Endothelial cell of umbilical vein (primary cell): ENCODE results near the gene KCNQ5. TPM values are rescaled to one million over a fixed set of nuclear protein-coding genes. Genes with fewer than 3 reads are reported as not detected.
"Not testable (repeated sequence)": the region's sequence is repeated elsewhere in the genome, so short reads cannot be mapped to it uniquely, and the experiment has no call there.

Experiments
- BruUV-seq: library from RNA; stranded (reverse); fragments of 400-500 nt; replicated peaks from 2 replicates; lab custom pipeline; 2021; lab: Mats Ljungman, UMichigan
- CTCF ChIA-PET: fragments of 300-600, 350-600 bp; sonication (Branson Sonifier 250); formaldehyde crosslinking; loops from one replicate; lab custom pipeline; 2021; ENCODE audit warnings: antibody characterized with exemption, inconsistent platforms; lab: Charles Lee
- POLR2A ChIA-PET: fragments of 300-600, 350-600 bp; sonication (Branson Sonifier 250); formaldehyde crosslinking; loops from one replicate; lab custom pipeline; 2021; ENCODE audit warnings: antibody characterized with exemption, inconsistent platforms; lab: Charles Lee
- DNase-seq: peaks from one replicate; pipeline ENCODE4 v3.0.0-alpha.2; 2011; ENCODE audit warnings: low read depth, low spot score
- FAIRE-seq: peaks from 2 replicates; lab custom pipeline; 2011; peaks lifted over from hg19 to GRCh38; lab: Jason Lieb, UNC
- H2AFZ ChIP-seq: 2 replicates; pipeline ENCODE4 v1.6.0; 2012; ENCODE audit warnings: low read depth, low read length, control low read depth, inconsistent platforms
- H3K27ac ChIP-seq: 2 replicates; pipeline ENCODE4 v1.5.1; 2011; ENCODE audit warnings: low read depth, mild to moderate bottlenecking, control low read depth, low read length, moderate library complexity; ENCODE audit not compliant: insufficient read depth
- H3K27me3 ChIP-seq, 2 experiments: 2 replicates each; pipeline versions ENCODE4 v1.6.0 to v1.6.1; 2011; ENCODE audit warnings: low read length in 2 of 2, mixed read lengths in 1 of 2; ENCODE audit not compliant: control insufficient read depth in 2 of 2, insufficient read depth in 2 of 2
- H3K36me3 ChIP-seq, 2 experiments: 2 replicates in 1 of 2; 3 replicates in 1 of 2; pipeline ENCODE4 v1.5.1; 2011; ENCODE audit warnings: low read length in 2 of 2, mild to moderate bottlenecking in 1 of 2, moderate library complexity in 1 of 2; ENCODE audit not compliant: control insufficient read depth in 2 of 2, insufficient read depth in 2 of 2; ENCODE audit errors: extremely low read depth in 1 of 2
- H3K4me1 ChIP-seq: 3 replicates; pipeline ENCODE4 v1.5.1; 2011; ENCODE audit warnings: mild to moderate bottlenecking, low read length; ENCODE audit not compliant: control insufficient read depth, insufficient read depth; ENCODE audit errors: extremely low read depth
- H3K4me2 ChIP-seq: 2 replicates; pipeline ENCODE4 v1.6.1; 2011; ENCODE audit warnings: low read length, control low read depth, mixed read lengths; ENCODE audit not compliant: insufficient read depth
- H3K4me3 ChIP-seq, 3 experiments: fragments of 200-600 bp in 1 of 3; sonication (generic), shearing (Covaris generic) in 1 of 3; replicated peaks in 1 of 3; 2 replicates each; pipeline ENCODE4 v1.5.1; 2011 to 2016; ENCODE audit warnings: control low read depth in 3 of 3, low read length in 3 of 3, mild to moderate bottlenecking in 2 of 3, inconsistent platforms in 1 of 3, low read depth in 1 of 3, moderate library complexity in 1 of 3; ENCODE audit not compliant: insufficient read depth in 1 of 3
- H3K79me2 ChIP-seq: 2 replicates; pipeline ENCODE4 v1.6.0; 2012; ENCODE audit warnings: low read length, inconsistent platforms; ENCODE audit not compliant: control insufficient read depth, insufficient read depth
- H3K9ac ChIP-seq: replicated peaks from 2 replicates; pipeline ENCODE3; 2011; ENCODE audit warnings: low read length, control low read depth; ENCODE audit not compliant: insufficient read depth; ENCODE audit errors: extremely low read depth
- H3K9me1 ChIP-seq: replicated peaks from 3 replicates; pipeline ENCODE4 v1.6.0; 2011; ENCODE audit warnings: mild to moderate bottlenecking, low read length; ENCODE audit not compliant: control insufficient read depth, insufficient read depth; ENCODE audit errors: extremely low read depth
- H3K9me3 ChIP-seq: replicated peaks from 2 replicates; pipeline ENCODE4 v1.5.1; 2012; ENCODE audit warnings: low read length, inconsistent platforms; ENCODE audit not compliant: control insufficient read depth, insufficient read depth
- H4K20me1 ChIP-seq: replicated peaks from 2 replicates; pipeline ENCODE3; 2011; ENCODE audit warnings: mild to moderate bottlenecking, low read length; ENCODE audit not compliant: control insufficient read depth, insufficient read depth; ENCODE audit errors: extremely low read depth
- EZH2 ChIP-seq: IDR thresholded peaks from 2 replicates; pipeline ENCODE4 v1.6.1; 2012; ENCODE audit warnings: borderline replicate concordance, low read depth, mild to moderate bottlenecking, moderate library complexity, low read length, inconsistent platforms; ENCODE audit not compliant: severe bottlenecking
- GATA2 ChIP-seq: IDR thresholded peaks from 2 replicates; pipeline ENCODE4 v1.7.0; 2011; ENCODE audit warnings: low read depth, mild to moderate bottlenecking, moderate library complexity, mixed read lengths, low read length; ENCODE audit not compliant: insufficient read length, insufficient read depth
- JUN ChIP-seq: IDR thresholded peaks from 2 replicates; pipeline ENCODE4 v1.6.1; 2011; ENCODE audit warnings: borderline replicate concordance, low read depth; ENCODE audit not compliant: insufficient read length, insufficient read depth
- MAX ChIP-seq: IDR thresholded peaks from 2 replicates; pipeline ENCODE4 v1.6.1; 2011; ENCODE audit not compliant: insufficient read depth, insufficient read length
- MYC ChIP-seq: IDR thresholded peaks from one replicate; pipeline ENCODE4 v1.6.1; 2011; ENCODE audit warnings: mild to moderate bottlenecking, low read depth, low read length
- POLR2A ChIP-seq: IDR thresholded peaks from 2 replicates; pipeline ENCODE4 v1.6.1; 2012; ENCODE audit warnings: low read depth, mild to moderate bottlenecking, control low read depth, low read length
- dilution Hi-C: fragments of 300-500 bp; cut with MboI; formaldehyde crosslinking; loops from one replicate; pipeline ENCODE4 v1.15.0; 2019; ENCODE audit warnings: low sequenced_read_pairs; ENCODE audit not compliant: extremely low pct_ligation_motif_present
- intact Hi-C: fragments of 100-400 bp; cut with micrococcal nuclease; formaldehyde crosslinking; loops from one replicate; pipeline ENCODE4 v1.10.0; 2022
- polyA plus RNA-seq, 4 experiments: library from polyadenylated mRNA; depleted of rRNA in 3 of 4; stranded (reverse) in 3 of 4; unstranded in 1 of 4; fragments of >200 nt; gene quantifications; 2 replicates each; pipeline versions ENCODE4 v1.2.1 to v1.2.3, GENCODE V29; 2011 to 2012; ENCODE audit warnings: missing spikeins in 1 of 4
- total RNA-seq: library from RNA; stranded (reverse); gene quantifications from 2 replicates; pipeline ENCODE4 v1.2.3, GENCODE V29; 2021
- TF ChIP-seq, protein P1 (sequence below), 2 donors: IDR thresholded peaks; 1 replicate in 1 of 2; 2 replicates in 1 of 2; pipeline ENCODE4 v1.5.1; 2011; ENCODE audit warnings: low read length in 2 of 2, mild to moderate bottlenecking in 2 of 2, moderate library complexity in 2 of 2, control low read depth in 1 of 2, inconsistent platforms in 1 of 2, low read depth in 1 of 2; ENCODE audit not compliant: insufficient read depth in 1 of 2; ENCODE audit errors: extremely low read depth in 1 of 2

The KCNQ5 gene
- total and polyA plus RNA-seq, 2 donors (not counting 3 experiments of a cell fraction or from before 2014, with no cell fraction given) = 0.22 TPM; not detected in 1

GRCh38 chr6:72580281-72580940 lies 41.5 kb upstream of the KCNQ5 start:
- no peak for FAIRE-seq
- no peaks in the 10 kb centered on the region for H3K36me3 ChIP-seq
- no peaks in the 10 kb centered on the region for H3K4me1 ChIP-seq
- H2AFZ ChIP-seq = no peak overlapping the region
- BruUV-seq = no TSS peak
- CTCF ChIA-PET = interaction anchor here (0.6 to 1.7 kb wide), 5 partner anchors 9 to 550 kb away, joined by 3 to 6 read pairs (median 4); no protein-coding TSS in a partner anchor
- no peaks in the 10 kb centered on the region for H4K20me1 ChIP-seq
- dilution Hi-C loops (no loop called here), intact Hi-C loops (no loop called here)
- H3K4me3 ChIP-seq = no peak overlapping the region
- H3K4me2 ChIP-seq = no peak overlapping the region
- no peak overlapping the region for H3K9ac ChIP-seq
- no peak for TF ChIP-seq MYC
- no peak for TF ChIP-seq JUN
- TF ChIP-seq, protein P1, sequence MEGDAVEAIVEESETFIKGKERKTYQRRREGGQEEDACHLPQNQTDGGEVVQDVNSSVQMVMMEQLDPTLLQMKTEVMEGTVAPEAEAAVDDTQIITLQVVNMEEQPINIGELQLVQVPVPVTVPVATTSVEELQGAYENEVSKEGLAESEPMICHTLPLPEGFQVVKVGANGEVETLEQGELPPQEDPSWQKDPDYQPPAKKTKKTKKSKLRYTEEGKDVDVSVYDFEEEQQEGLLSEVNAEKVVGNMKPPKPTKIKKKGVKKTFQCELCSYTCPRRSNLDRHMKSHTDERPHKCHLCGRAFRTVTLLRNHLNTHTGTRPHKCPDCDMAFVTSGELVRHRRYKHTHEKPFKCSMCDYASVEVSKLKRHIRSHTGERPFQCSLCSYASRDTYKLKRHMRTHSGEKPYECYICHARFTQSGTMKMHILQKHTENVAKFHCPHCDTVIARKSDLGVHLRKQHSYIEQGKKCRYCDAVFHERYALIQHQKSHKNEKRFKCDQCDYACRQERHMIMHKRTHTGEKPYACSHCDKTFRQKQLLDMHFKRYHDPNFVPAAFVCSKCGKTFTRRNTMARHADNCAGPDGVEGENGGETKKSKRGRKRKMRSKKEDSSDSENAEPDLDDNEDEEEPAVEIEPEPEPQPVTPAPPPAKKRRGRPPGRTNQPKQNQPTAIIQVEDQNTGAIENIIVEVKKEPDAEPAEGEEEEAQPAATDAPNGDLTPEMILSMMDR (IDR thresholded peaks at IDR 0.05; ENCODE audit: extremely low read depth in 1 of 2, insufficient read depth in 1 of 2, low read depth in 1 of 2, low read length in 2 of 2) = no peak
- TF ChIP-seq GATA2 = no peak
- TF ChIP-seq MAX = no peak
- TF ChIP-seq EZH2 = no peak
- no peak for TF ChIP-seq POLR2A
- H3K27ac ChIP-seq = no peak overlapping the region
- POLR2A ChIA-PET = no interaction called here
- no peaks in the 10 kb centered on the region for H3K27me3 ChIP-seq
- H3K79me2 ChIP-seq = no peaks in the 10 kb centered on the region
- no peak for DNase-seq
- H3K9me3 ChIP-seq = no peaks in the 10 kb centered on the region
- H3K9me1 ChIP-seq = no peaks in the 10 kb centered on the region

- H3K79me2 ChIP-seq, H3K27me3 ChIP-seq, H3K9ac ChIP-seq, FAIRE-seq, H4K20me1 ChIP-seq, H3K27ac ChIP-seq, H3K4me2 ChIP-seq, dilution Hi-C loops, H3K9me1 ChIP-seq, intact Hi-C loops, DNase-seq, H2AFZ ChIP-seq, H3K9me3 ChIP-seq, H3K4me3 ChIP-seq, BruUV-seq, POLR2A ChIA-PET, H3K36me3 ChIP-seq, H3K4me1 ChIP-seq: not testable (repeated sequence)
- CTCF ChIA-PET = interaction anchor here (0.6 to 1.7 kb wide), 4 partner anchors 8 to 169 kb away, joined by 4 to 6 read pairs (median 5); no protein-coding TSS in a partner anchor
These were observed 40.9 kb upstream of the KCNQ5 start for GRCh38 chr6:72580950-72581349.
